ENCODE data around the gene DNHD1.

Gene DNHD1

GRCh38 chr11:6596239-6596877, 99.3 kb downstream of the DNHD1 start:
- DNase-seq = no peak

- DNase-seq = no peak
Measured at GRCh38 chr11:6598555-6598954, 101.5 kb downstream of the DNHD1 start.

GRCh38 chr11:6599449-6599848, 102.4 kb downstream of the DNHD1 start:
- no peak for DNase-seq

GRCh38 chr11:6599881-6600390, 102.9 kb downstream of the DNHD1 start:
- DNase-seq = no peak

- DNase-seq = no peak
Measured at GRCh38 chr11:6601041-6601461, 104.0 kb downstream of the DNHD1 start.

GRCh38 chr11:6602096-6602940, 105.2 kb downstream of the DNHD1 start:
- no peak for DNase-seq

GRCh38 chr11:6603287-6604080, 106.4 kb downstream of the DNHD1 start, which contains the start of the genes ILK and RRP8:
Gene ILK, plus strand, starts transcription at chr11:6603774. Its CDS starts 498 bp downstream, at chr11:6604272.
Gene RRP8, minus strand, starts transcription at chr11:6603616. Its CDS starts 114 bp downstream, at chr11:6603502.
- DNase-seq = peak; percentile 89

- peak; percentile 48 for DNase-seq
Measured at GRCh38 chr11:6604081-6604626, 107.1 kb downstream of the DNHD1 start.

GRCh38 chr11:6604790-6605189, 107.7 kb downstream of the DNHD1 start:
- DNase-seq = no peak

- no peak for DNase-seq
Measured at GRCh38 chr11:6606471-6607189, 109.5 kb downstream of the DNHD1 start.

- no peak for DNase-seq
Measured at GRCh38 chr11:6607190-6607795, 110.2 kb downstream of the DNHD1 start.

GRCh38 chr11:6608011-6608410, 110.9 kb downstream of the DNHD1 start:
- DNase-seq = no peak

- DNase-seq = no peak
Measured at GRCh38 chr11:6608726-6609501, 111.8 kb downstream of the DNHD1 start.

GRCh38 chr11:6609502-6610015, 112.5 kb downstream of the DNHD1 start:
- DNase-seq = no peak

GRCh38 chr11:6610591-6610990, 113.5 kb downstream of the DNHD1 start:
- no peak for DNase-seq

GRCh38 chr11:6611092-6611962, 114.2 kb downstream of the DNHD1 start:
- peak; percentile 12 for DNase-seq

GRCh38 chr11:6611963-6612212, 114.8 kb downstream of the DNHD1 start:
- no peak for DNase-seq

GRCh38 chr11:6612213-6613041, 115.3 kb downstream of the DNHD1 start, which contains the start of gene TAF10:
Gene TAF10, minus strand, starts transcription at chr11:6612216. Its CDS starts 27 bp downstream, at chr11:6612189.
- DNase-seq = peak; percentile 95

GRCh38 chr11:6613496-6613895, 116.4 kb downstream of the DNHD1 start:
- no peak for DNase-seq
